HepG2 (cell line): ENCODE results near the gene S100A8. TPM values are rescaled to one million over a fixed set of nuclear protein-coding genes. Genes with fewer than 3 reads are reported as not detected.

Experiments
- ATAC-seq: fragments of 200-7000 bp; cut with Tn5 transposase; 3 replicates; pipeline ENCODE4 v1.9.1; 2020; ENCODE audit warnings: mild to moderate bottlenecking, moderate library complexity
- BruUV-seq: library from RNA; stranded (reverse); fragments of 400-500 nt; replicated peaks from 2 replicates; lab custom pipeline; 2021; lab: Mats Ljungman, UMichigan
- CTCF ChIA-PET: fragments of 300-600 bp; formaldehyde crosslinking; extraction: SDS; loops from one replicate; lab custom pipeline; 2021; ENCODE audit warnings: low total read pairs, inconsistent platforms, low intra/inter-chr PET ratio; lab: Yijun Ruan, JAX
- POLR2A ChIA-PET: fragments of 350-600 bp; sonication (Branson Sonifier 250); formaldehyde crosslinking; loops from one replicate; lab custom pipeline; 2020; ENCODE audit warnings: antibody characterized with exemption, inconsistent platforms; lab: Yijun Ruan, JAX
- DNase-seq: peaks from one replicate; pipeline ENCODE4 v3.0.0-alpha.2; 2015; ENCODE audit warnings: low spot score
- FAIRE-seq: peaks from 3 replicates; lab custom pipeline; 2011; peaks lifted over from hg19 to GRCh38; lab: Jason Lieb, UNC
- H2AFZ ChIP-seq: one replicate; pipeline ENCODE4 v1.6.1; 2011; ENCODE audit warnings: low read length, inconsistent platforms
- H3K27ac ChIP-seq: fragments of 300-600 bp; 3 replicates; pipeline ENCODE4 v1.8.0; 2011; ENCODE audit warnings: mixed run types, mild to moderate bottlenecking, mixed read lengths, low read length, inconsistent platforms; ENCODE audit not compliant: insufficient read depth; ENCODE audit errors: extremely low read length
- H3K27me3 ChIP-seq, 2 experiments: fragments of 200-600 bp in 1 of 2; 2 replicates in 1 of 2; 3 replicates in 1 of 2; pipeline versions ENCODE4 v1.6.0 to v1.8.0; 2011; ENCODE audit warnings: low read length in 2 of 2, mild to moderate bottlenecking in 2 of 2, moderate library complexity in 2 of 2, inconsistent platforms in 1 of 2; ENCODE audit not compliant: insufficient read depth in 2 of 2, control insufficient read depth in 1 of 2
- H3K36me3 ChIP-seq, 2 experiments: fragments of 200-600 bp in 1 of 2; replicated peaks in 1 of 2; 2 replicates in 1 of 2; 3 replicates in 1 of 2; pipeline versions ENCODE4 v1.5.1 to v1.8.0; 2011; ENCODE audit warnings: low read length in 2 of 2, inconsistent platforms in 1 of 2; ENCODE audit not compliant: insufficient read depth in 2 of 2, control insufficient read depth in 1 of 2
- H3K4me1 ChIP-seq: 2 replicates; pipeline ENCODE4 v1.5.1; 2012; ENCODE audit warnings: low read length, inconsistent platforms; ENCODE audit not compliant: insufficient read depth
- H3K4me2 ChIP-seq: 2 replicates; pipeline ENCODE4 v1.6.0; 2011; ENCODE audit warnings: low read depth, low read length, inconsistent platforms
- H3K4me3 ChIP-seq, 3 experiments: fragments of 200-600 bp in 1 of 3; sonication (generic), shearing (Covaris generic) in 1 of 3; replicated peaks in 1 of 3; 2 replicates each; pipeline ENCODE4 v1.5.1; 2011 to 2016; ENCODE audit warnings: low read length in 3 of 3, inconsistent platforms in 2 of 3, low read depth in 2 of 3, mild to moderate bottlenecking in 2 of 3, control low read depth in 1 of 3, mixed read lengths in 1 of 3; ENCODE audit not compliant: insufficient read depth in 1 of 3
- H3K79me2 ChIP-seq: one replicate; pipeline ENCODE4 v1.6.1; 2011; ENCODE audit warnings: low read length, inconsistent platforms; ENCODE audit not compliant: insufficient read depth
- H3K9ac ChIP-seq: 2 replicates; pipeline ENCODE4 v1.6.0; 2011; ENCODE audit warnings: mild to moderate bottlenecking, low read depth, low read length, inconsistent platforms; ENCODE audit not compliant: insufficient read depth
- H3K9me3 ChIP-seq: 2 replicates; pipeline ENCODE4 v1.5.1; 2012; ENCODE audit warnings: mild to moderate bottlenecking, low read length
- H4K20me1 ChIP-seq: 2 replicates; pipeline ENCODE4 v1.6.0; 2011; ENCODE audit warnings: inconsistent platforms, mild to moderate bottlenecking, low read length, moderate library complexity; ENCODE audit not compliant: insufficient read depth
- HNF4G ChIP-seq, 2 experiments: sonication (generic) in 1 of 2; formaldehyde crosslinking in 1 of 2; IDR thresholded peaks; 2 replicates each; pipeline versions ENCODE4 v1.4.0 to v1.6.1; 2011 to 2020; ENCODE audit warnings: borderline replicate concordance in 2 of 2, low read depth in 2 of 2, mild to moderate bottlenecking in 2 of 2, low read length in 1 of 2, missing genetic modification reagents in 1 of 2, moderate library complexity in 1 of 2
- JDP2 ChIP-seq: sonication (generic); formaldehyde crosslinking; IDR thresholded peaks from 2 replicates; pipeline ENCODE4 v1.8.1; 2022; ENCODE audit warnings: missing genetic modification reagents, borderline replicate concordance
- MED1 ChIP-seq: sonication (generic); formaldehyde crosslinking; IDR thresholded peaks from 2 replicates; pipeline ENCODE4 v1.4.0; 2020; ENCODE audit warnings: missing genetic modification reagents
- TP53 ChIP-seq: sonication (generic); formaldehyde crosslinking; conservative IDR thresholded peaks from 2 replicates; pipeline ENCODE4 v1.4.0; 2020; ENCODE audit warnings: missing genetic modification reagents
- TRIM24 ChIP-seq: sonication (generic); formaldehyde crosslinking; IDR thresholded peaks from 2 replicates; pipeline ENCODE4 v1.8.0; 2022; ENCODE audit warnings: mild to moderate bottlenecking, missing genetic modification reagents
- XRCC5 ChIP-seq: fragments of 200-400 bp; formaldehyde crosslinking; optimal IDR thresholded peaks from 2 replicates; pipeline ENCODE3; 2017; ENCODE audit warnings: mild to moderate bottlenecking, low read length
- ZNF619 ChIP-seq: sonication (generic); formaldehyde crosslinking; IDR thresholded peaks from 2 replicates; pipeline ENCODE4 v1.4.0; 2020; ENCODE audit warnings: mild to moderate bottlenecking, missing genetic modification reagents
- ZNF7 ChIP-seq: IDR thresholded peaks from 2 replicates; pipeline ENCODE4 v1.6.1; 2016; ENCODE audit warnings: missing biosample characterization, missing genetic modification reagents
- WGBS: methylation state at CpG from one replicate; pipeline ENCODE4 v1.1.6; 2017; ENCODE audit warnings: low lambda C conversion rate; 5-methylcytosine and 5-hydroxymethylcytosine counted together
- in situ Hi-C: cut with HindIII; loops from 2 replicates; pipeline ENCODE4 v1.10.0; 2017; ENCODE audit warnings: low pct_unique_long_range_greater_than_20kb; ENCODE audit not compliant: extremely low pct_ligation_motif_present
- intact Hi-C: fragments of 100-400 bp; cut with micrococcal nuclease; formaldehyde crosslinking; loops from one replicate; pipeline ENCODE4 v1.10.0; 2022; ENCODE audit not compliant: unreplicated experiment
- polyA plus RNA-seq, 8 experiments: library from polyadenylated mRNA; depleted of rRNA in 3 of 8; stranded (reverse) in 7 of 8; unstranded in 1 of 8; fragments of >200 nt; fragmentation: Illumina TruSeq in 4 of 8; extraction: Trizol in 4 of 8; gene quantifications; 2 replicates each; pipeline versions ENCODE4 v1.2.1 to v1.2.3, GENCODE V29; 2011 to 2016; ENCODE audit warnings: low read depth in 4 of 8, missing spikeins in 1 of 8, mixed read lengths in 1 of 8; ENCODE audit not compliant: insufficient read depth in 1 of 8
- total RNA-seq, 5 experiments: library from RNA; depleted of rRNA; stranded (reverse); fragments of >200 nt; fragmentation: Illumina TruSeq; extraction: Trizol; gene quantifications; 2 replicates each; pipeline ENCODE4 v1.2.3, GENCODE V29; 2016; ENCODE audit warnings: low read depth in 1 of 5
- TF ChIP-seq, protein P1 (sequence below): sonication (generic); formaldehyde crosslinking; IDR thresholded peaks from 2 replicates; pipeline ENCODE4 v1.5.1; 2020; ENCODE audit warnings: missing genetic modification reagents, mild to moderate bottlenecking, borderline replicate concordance

The S100A8 gene
- total and polyA plus RNA-seq, 2 of the 13 experiments (the other 11 are each of a cell fraction or from before 2014, with no cell fraction given): not detected

DNA sequence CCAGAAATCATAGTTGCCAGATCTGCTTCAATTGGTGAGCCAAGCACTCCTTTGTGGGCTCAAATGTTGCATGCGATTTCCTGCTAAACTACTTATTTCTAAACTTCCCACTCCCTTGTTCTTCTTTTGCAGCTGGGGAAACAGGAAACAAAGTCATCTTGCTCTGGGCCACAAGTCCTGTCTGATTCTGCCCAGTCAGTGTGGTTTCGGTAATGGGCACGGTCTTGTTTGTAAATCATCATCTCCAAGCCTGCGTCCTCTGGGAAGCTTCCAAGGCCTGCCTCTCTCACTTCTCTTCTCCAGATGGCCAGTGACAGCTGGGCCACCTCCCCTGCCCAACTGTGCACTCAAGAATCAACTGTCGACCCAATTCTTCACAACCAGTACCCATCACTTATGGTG, 4.4 kb downstream of the S100A8 start (continued):
- no peak for TF ChIP-seq TP53 (CRISPR knock-in tag)
- TF ChIP-seq ZNF7 (CRISPR knock-in tag): no peak
- no peak for TF ChIP-seq HNF4G (IDR thresholded peaks at IDR 0.05; ENCODE audit: borderline replicate concordance, low read depth, low read length)
- no peak for TF ChIP-seq HNF4G (CRISPR knock-in tag; IDR thresholded peaks at IDR 0.05; ENCODE audit: borderline replicate concordance, low read depth)
- no peak for TF ChIP-seq TRIM24
- no peak for TF ChIP-seq JDP2 (CRISPR knock-in tag)
- TF ChIP-seq, protein P1, sequence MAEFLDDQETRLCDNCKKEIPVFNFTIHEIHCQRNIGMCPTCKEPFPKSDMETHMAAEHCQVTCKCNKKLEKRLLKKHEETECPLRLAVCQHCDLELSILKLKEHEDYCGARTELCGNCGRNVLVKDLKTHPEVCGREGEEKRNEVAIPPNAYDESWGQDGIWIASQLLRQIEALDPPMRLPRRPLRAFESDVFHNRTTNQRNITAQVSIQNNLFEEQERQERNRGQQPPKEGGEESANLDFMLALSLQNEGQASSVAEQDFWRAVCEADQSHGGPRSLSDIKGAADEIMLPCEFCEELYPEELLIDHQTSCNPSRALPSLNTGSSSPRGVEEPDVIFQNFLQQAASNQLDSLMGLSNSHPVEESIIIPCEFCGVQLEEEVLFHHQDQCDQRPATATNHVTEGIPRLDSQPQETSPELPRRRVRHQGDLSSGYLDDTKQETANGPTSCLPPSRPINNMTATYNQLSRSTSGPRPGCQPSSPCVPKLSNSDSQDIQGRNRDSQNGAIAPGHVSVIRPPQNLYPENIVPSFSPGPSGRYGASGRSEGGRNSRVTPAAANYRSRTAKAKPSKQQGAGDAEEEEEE (CRISPR knock-in tag): no peak
- TF ChIP-seq XRCC5: no peak
- TF ChIP-seq MED1 (CRISPR knock-in tag): no peak

DNA sequence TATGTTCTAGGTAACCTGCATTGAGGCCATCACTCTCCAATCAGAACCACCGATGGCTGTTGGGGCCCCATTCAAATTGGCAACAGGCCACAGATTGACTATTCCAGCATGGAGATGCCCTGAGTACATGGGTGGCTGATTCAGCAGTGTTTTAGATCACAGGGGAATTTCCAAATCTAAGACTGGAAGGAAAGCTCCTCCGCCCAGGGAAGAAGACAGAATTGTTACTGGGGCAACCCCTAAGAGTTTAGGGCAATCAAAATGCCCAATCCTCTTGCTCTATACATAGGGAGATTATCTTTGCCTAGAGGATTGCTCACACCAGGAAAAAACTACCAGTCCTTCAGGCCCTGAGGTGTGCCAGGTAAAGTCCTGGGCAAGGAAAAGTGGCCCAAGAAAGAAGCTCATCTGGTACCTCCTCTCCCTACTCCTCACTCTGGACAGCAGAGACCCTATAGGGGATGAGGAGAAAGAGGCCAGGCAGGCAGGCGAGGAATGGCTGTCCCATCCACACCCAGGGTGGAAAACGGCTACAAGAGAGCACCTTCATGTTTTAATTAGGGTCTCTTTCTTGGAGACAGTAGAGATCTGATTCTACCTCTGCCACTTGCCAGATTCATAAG, 5.8 kb downstream of the S100A8 start:
- no TSS peak for BruUV-seq
- Histone ChIP-seq H3K4me3 (no peak overlapping the region), H3K79me2 (no peaks in the 10 kb centered on the region), H4K20me1 (no peaks in the 10 kb centered on the region), H3K9me3 (no peaks in the 10 kb centered on the region), H3K36me3 (no peaks in the 10 kb centered on the region), H3K4me1 (no peaks in the 10 kb centered on the region), H2AFZ (no peak overlapping the region), H3K9ac (no peak overlapping the region), H3K27me3 (no peaks in the 10 kb centered on the region; a peak in 1 of 5 replicates), H3K4me2 (no peak overlapping the region), H3K27ac (no peak overlapping the region)
- no peak for ATAC-seq
- POLR2A ChIA-PET: no interaction called here
- WGBS: 8% methylated on average over 4 of the region's 4 CpGs
- no peak for TF ChIP-seq ZNF619 (CRISPR knock-in tag)
- FAIRE-seq: no peak
- CTCF ChIA-PET: no interaction called here
- no peak for DNase-seq
- in situ Hi-C loops (no loop called here), intact Hi-C loops (no loop called here)
